Stimulated activated effector memory CD8-positive, alpha-beta T cell treated with anti-CD3 and anti-CD28 coated beads, Interleukin-12 subunit alpha, Interleukin-12 subunit beta, amount 100 ng/mL, for 72 hours (primary cell): ENCODE results near the gene NEDD4L.
A peak's percentile ranks its signal among the peaks of the same experiment; 100 is the strongest.

Source experiments
- ATAC-seq: fragments of 150-1000 bp; cut with Tn5 transposase; 2 replicates; pipeline ENCODE4 v1.10.0; 2021
- DNase-seq, 2 donors: peaks; one replicate each; pipeline ENCODE4 v3.0.0; 2021 to 2022; ENCODE audit warnings: low spot score in 2 of 2
- H3K27ac Mint-ChIP-seq: one replicate; pipeline ENCODE4 v1.8.0; 2022; ENCODE audit warnings: mild to moderate bottlenecking, mixed read lengths
- H3K36me3 Mint-ChIP-seq: one replicate; pipeline ENCODE4 v1.8.0; 2022; ENCODE audit warnings: mild to moderate bottlenecking, mixed read lengths
- H3K4me1 Mint-ChIP-seq: one replicate; pipeline ENCODE4 v1.8.0; 2022; ENCODE audit warnings: mixed read lengths
- H3K4me3 Mint-ChIP-seq: one replicate; pipeline ENCODE4 v1.8.0; 2022; ENCODE audit warnings: mild to moderate bottlenecking, mixed read lengths
- H3K9me3 Mint-ChIP-seq: one replicate; pipeline ENCODE4 v1.8.0; 2022; ENCODE audit warnings: mixed read lengths

The NEDD4L gene

DNA sequence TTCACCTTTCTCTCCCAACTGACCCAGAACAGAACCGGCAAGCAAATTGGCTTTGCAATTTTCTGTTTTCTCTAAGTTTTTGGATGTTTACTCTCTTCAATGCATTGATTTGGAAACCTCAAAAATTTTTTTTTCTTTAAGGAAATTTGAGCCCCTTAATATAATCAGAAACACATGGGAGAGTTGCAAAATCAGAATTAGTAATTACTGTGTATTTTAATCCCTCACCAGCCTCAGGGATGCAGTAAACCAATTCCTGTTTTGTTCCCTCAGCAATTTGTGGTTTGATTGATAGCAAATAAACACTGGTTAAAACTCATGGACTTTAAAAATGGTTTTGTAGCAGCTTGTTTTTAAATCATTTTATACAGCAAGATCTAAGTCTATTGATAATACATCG is 281.5 kb downstream of the NEDD4L start:
- Mint-ChIP-seq H3K4me1 (no peaks in the 10 kb centered on the region), H3K9me3 (no peaks in the 10 kb centered on the region), H3K27ac (no peak overlapping the region), H3K4me3 (no peak overlapping the region), H3K36me3 (no peaks in the 10 kb centered on the region)
- ATAC-seq (no peak), DNase-seq (no peak)

- no peak for ATAC-seq
- Mint-ChIP-seq H3K4me3 (no peak overlapping the region), H3K4me1 (no peaks in the 10 kb centered on the region)
These were observed 290.0 kb downstream of the NEDD4L start for GRCh38 chr18:58334061-58334460.

DNA sequence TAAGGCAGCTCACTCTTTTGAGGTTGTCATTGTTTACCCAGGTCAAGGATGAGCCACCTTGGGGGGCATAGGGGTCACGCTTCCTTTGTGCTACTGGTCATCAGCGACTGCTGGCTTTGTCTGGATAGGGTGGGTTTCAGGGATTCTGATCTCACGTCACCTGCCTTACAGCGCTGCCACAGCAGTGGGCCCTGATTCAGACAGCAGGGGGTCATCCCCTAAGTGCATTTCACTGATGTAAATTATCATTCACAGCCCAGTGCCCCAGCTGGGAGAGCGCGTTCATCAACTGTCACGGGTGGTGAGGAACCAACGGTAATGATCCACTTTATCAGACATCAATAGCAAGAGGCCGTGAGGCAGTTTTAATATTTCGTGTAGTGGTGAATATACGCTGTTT is 291.2 kb downstream of the NEDD4L start:
- DNase-seq (no peak), ATAC-seq (no peak)
- H3K36me3 Mint-ChIP-seq = no peaks in the 10 kb centered on the region
- no peak overlapping the region for H3K4me3 Mint-ChIP-seq
- H3K4me1 Mint-ChIP-seq = no peaks in the 10 kb centered on the region
- no peaks in the 10 kb centered on the region for H3K9me3 Mint-ChIP-seq
- no peak overlapping the region for H3K27ac Mint-ChIP-seq

More at GRCh38 chr18:58334061-58334460, 290.0 kb downstream of the NEDD4L start:
- DNase-seq = no peak
- H3K9me3 Mint-ChIP-seq = no peaks in the 10 kb centered on the region
- H3K27ac Mint-ChIP-seq = no peak overlapping the region
- no peaks in the 10 kb centered on the region for H3K36me3 Mint-ChIP-seq

- no peaks in the 10 kb centered on the region for H3K4me1 Mint-ChIP-seq
These were observed 291.8 kb downstream of the NEDD4L start for GRCh38 chr18:58335821-58336220.

DNA sequence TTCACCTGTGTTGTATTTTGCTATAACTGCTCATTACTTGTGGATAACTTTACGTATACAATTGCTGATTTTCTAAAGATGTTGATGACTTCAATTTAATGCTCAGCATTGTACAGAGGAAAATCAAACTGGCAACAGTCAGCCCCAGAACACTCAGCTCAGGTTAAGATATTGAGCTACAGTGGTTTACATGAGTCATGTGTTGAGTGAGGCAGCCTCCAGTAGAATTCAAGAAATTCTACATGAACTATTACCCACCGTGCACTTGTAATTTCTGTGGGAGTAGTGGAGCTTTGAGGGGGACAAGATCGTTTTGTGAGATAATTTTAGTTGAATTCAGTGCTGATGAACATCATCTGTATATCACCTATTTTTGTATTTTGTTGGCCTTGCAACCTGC is 292.6 kb downstream of the NEDD4L start:
- H3K9me3 Mint-ChIP-seq = no peaks in the 10 kb centered on the region
- H3K4me1 Mint-ChIP-seq = no peaks in the 10 kb centered on the region
- DNase-seq (no peak), ATAC-seq (peak; percentile 73)
- H3K27ac Mint-ChIP-seq = no peak overlapping the region
- H3K4me3 Mint-ChIP-seq = no peak overlapping the region
- no peaks in the 10 kb centered on the region for H3K36me3 Mint-ChIP-seq

More at GRCh38 chr18:58335821-58336220, 291.8 kb downstream of the NEDD4L start:
- Mint-ChIP-seq H3K27ac (no peak overlapping the region), H3K9me3 (no peaks in the 10 kb centered on the region), H3K36me3 (no peaks in the 10 kb centered on the region), H3K4me3 (no peak overlapping the region)
- ATAC-seq (no peak), DNase-seq (no peak)

- H3K4me1 Mint-ChIP-seq = no peaks in the 10 kb centered on the region
- DNase-seq (no peak), ATAC-seq (no peak)
- no peaks in the 10 kb centered on the region for H3K36me3 Mint-ChIP-seq
- H3K9me3 Mint-ChIP-seq = no peaks in the 10 kb centered on the region
- H3K27ac Mint-ChIP-seq = no peak overlapping the region
- H3K4me3 Mint-ChIP-seq = no peak overlapping the region
These were observed 293.3 kb downstream of the NEDD4L start for GRCh38 chr18:58337285-58337684.

GRCh38 chr18:58337686-58338085 is 293.7 kb downstream of the NEDD4L start:
- H3K4me3 Mint-ChIP-seq = no peak overlapping the region
- H3K27ac Mint-ChIP-seq = no peak overlapping the region
- H3K4me1 Mint-ChIP-seq = no peaks in the 10 kb centered on the region
- no peaks in the 10 kb centered on the region for H3K9me3 Mint-ChIP-seq
- DNase-seq (no peak), ATAC-seq (no peak)
- H3K36me3 Mint-ChIP-seq = no peaks in the 10 kb centered on the region

- ATAC-seq (no peak), DNase-seq (no peak)
- H3K27ac Mint-ChIP-seq = no peak overlapping the region
- no peaks in the 10 kb centered on the region for H3K9me3 Mint-ChIP-seq
- H3K36me3 Mint-ChIP-seq = no peaks in the 10 kb centered on the region
- no peaks in the 10 kb centered on the region for H3K4me1 Mint-ChIP-seq
- H3K4me3 Mint-ChIP-seq = no peak overlapping the region
These were observed 294.1 kb downstream of the NEDD4L start for GRCh38 chr18:58338141-58338540.

DNA sequence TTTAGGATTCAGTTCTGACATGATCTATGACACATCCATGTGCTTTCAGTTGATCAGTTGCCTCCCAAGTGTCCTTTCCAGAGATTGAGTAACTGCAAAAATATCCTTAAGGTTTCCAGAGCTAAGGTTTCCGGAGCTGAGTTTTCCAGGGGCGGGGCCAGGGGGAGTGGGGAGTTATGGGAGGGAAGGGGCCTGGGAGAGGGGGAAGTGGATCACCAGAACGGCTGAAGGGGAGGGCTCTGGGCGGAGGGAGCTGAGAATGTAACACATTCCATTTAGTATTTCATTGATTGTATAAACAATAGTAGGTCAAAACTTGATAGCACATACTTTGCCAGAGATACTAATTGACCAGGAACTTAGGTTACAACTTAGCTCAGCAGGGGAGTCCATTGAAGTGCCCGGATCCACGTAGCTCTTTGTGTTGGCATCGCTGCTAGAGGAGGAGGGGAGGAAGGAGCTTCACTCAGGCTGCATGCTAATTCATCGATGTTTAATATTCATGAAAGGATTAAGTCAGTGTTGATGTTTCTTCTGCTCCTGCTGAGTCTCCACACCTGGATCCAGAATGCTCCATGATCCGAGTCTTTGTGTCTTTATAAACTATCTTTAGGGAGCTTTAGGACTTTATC is 295.1 kb downstream of the NEDD4L start:
- Mint-ChIP-seq H3K9me3 (no peaks in the 10 kb centered on the region), H3K4me1 (no peaks in the 10 kb centered on the region), H3K4me3 (no peak overlapping the region), H3K27ac (no peak overlapping the region), H3K36me3 (no peaks in the 10 kb centered on the region)
- ATAC-seq = no peak
- no peak for DNase-seq

DNA sequence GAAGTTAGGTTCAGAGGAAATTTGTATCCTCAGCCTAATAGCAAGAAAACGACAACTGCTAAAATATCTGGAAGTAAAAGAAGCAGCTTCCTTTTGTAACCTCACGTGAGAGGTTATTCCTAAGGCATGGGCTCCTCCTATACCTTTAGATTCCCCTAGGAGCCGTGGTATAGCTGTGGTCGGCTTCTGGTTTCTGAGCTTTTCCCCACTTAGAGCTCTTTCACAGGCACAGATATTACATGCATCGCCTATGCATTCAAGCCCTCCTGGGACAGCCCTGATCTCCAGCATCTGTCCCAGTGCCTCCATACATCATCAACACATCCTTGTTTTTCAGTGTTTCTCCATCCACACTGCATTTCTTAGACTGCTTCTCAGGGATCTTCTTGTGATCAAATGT is 295.9 kb downstream of the NEDD4L start:
- no peak for DNase-seq
- no peak for ATAC-seq
- no peaks in the 10 kb centered on the region for H3K9me3 Mint-ChIP-seq
- H3K27ac Mint-ChIP-seq = no peak overlapping the region
- no peaks in the 10 kb centered on the region for H3K4me1 Mint-ChIP-seq
- H3K36me3 Mint-ChIP-seq = no peaks in the 10 kb centered on the region
- no peak overlapping the region for H3K4me3 Mint-ChIP-seq

DNA sequence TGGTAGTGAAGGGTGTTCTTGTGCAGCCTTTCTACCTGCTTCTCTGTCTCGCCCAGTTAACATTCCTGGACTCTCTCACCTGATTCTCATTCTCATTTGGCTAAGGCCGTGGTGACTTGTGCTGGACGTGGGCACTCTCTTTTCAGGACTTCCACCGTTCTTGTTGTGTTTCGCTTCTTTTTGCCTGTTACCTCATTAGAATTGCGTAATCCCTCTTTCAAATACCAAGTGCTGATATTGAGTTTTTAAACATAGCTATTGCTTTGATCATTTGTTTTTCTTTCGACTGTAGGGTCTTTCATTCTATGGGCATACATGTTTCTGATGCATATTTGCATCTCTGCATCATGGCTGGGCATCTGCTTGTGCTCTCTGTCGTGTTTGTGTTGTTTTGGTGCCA is 297.9 kb downstream of the NEDD4L start:
- no peak overlapping the region for H3K27ac Mint-ChIP-seq
- H3K9me3 Mint-ChIP-seq = no peaks in the 10 kb centered on the region
- no peak for ATAC-seq
- no peak overlapping the region for H3K4me3 Mint-ChIP-seq
- DNase-seq = no peak
- no peaks in the 10 kb centered on the region for H3K36me3 Mint-ChIP-seq
- H3K4me1 Mint-ChIP-seq = no peaks in the 10 kb centered on the region

- no peak overlapping the region for H3K27ac Mint-ChIP-seq
- no peaks in the 10 kb centered on the region for H3K4me1 Mint-ChIP-seq
- no peak for DNase-seq
- no peaks in the 10 kb centered on the region for H3K9me3 Mint-ChIP-seq
- H3K36me3 Mint-ChIP-seq = no peaks in the 10 kb centered on the region
- H3K4me3 Mint-ChIP-seq = no peak overlapping the region
- no peak for ATAC-seq
These were observed 300.1 kb downstream of the NEDD4L start for GRCh38 chr18:58344080-58344670.

DNA sequence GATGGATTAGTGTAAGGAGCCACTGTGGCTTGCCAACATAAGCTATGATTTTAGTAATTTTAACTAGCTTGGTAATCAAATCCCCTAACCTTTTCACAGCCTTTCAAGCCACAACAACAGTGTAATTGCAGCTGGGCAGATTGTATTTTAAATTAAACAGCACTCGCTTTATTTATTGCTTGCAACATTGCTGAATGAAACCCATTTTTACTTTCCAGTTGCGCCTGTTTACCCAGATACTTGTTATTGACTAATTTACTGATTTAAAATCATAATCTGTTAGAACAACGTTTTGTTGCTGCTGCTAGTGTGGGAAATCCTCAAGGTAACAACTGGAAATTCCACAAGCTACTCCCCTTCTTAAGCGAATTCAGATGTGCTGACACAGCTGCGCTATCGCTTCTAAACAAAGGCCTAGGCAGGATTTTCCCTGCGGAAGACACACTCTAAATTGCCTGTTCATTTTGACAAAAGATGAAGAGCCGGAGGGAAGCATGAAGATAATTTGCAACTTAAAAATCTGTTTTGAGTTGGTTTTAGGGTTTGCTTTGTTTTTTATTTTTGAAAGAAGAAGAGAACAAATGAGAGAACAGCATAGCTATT is 300.9 kb downstream of the NEDD4L start:
- ATAC-seq (no peak), DNase-seq (no peak)
- Mint-ChIP-seq H3K4me3 (no peak overlapping the region), H3K27ac (no peak overlapping the region), H3K4me1 (no peaks in the 10 kb centered on the region), H3K9me3 (no peaks in the 10 kb centered on the region), H3K36me3 (no peaks in the 10 kb centered on the region)

DNA sequence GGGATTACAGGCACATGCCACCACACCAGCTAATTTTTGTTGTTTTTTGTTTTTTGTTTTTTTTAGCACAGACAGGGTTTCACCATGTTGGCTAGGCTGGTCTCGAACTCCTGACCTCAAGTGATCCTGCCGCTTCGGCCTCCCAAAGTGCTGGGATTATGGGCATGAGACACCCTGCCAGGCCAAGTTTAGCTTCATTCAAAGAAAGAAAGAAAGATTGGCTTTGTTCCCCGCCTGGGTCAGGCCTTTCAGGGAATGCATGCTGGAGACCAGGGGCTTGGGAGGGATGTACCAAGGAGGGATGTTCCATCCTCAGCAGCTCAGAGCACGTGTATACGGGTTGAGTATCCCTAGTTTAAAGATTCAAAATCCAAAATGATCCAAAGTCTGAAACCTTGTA is 301.8 kb downstream of the NEDD4L start:
- no peaks in the 10 kb centered on the region for H3K9me3 Mint-ChIP-seq
- no peak overlapping the region for H3K27ac Mint-ChIP-seq
- H3K4me1 Mint-ChIP-seq = no peaks in the 10 kb centered on the region
- H3K36me3 Mint-ChIP-seq = no peaks in the 10 kb centered on the region
- no peak overlapping the region for H3K4me3 Mint-ChIP-seq
- DNase-seq (no peak), ATAC-seq (no peak)

DNA sequence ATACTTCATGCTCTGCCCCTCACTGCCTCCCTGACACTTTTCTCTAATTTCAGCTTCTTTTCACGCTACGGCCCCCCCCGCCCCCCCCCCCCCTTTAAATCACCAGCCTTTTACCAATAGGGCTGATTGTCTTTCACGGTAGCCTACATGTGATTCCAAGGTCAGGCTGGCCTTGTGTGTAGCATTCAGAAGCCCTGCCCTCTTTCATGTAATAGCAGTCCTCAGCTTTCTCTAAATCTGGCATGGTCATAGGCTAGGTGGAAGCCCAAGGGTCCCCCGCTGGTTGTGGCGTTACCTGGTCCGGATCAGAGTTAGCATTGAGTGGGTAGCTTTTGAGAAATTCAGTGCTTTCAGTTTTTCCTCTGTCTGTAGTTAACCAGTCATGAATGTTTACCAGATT is 303.1 kb downstream of the NEDD4L start:
- H3K4me3 Mint-ChIP-seq = no peak overlapping the region
- H3K27ac Mint-ChIP-seq = no peak overlapping the region
- H3K36me3 Mint-ChIP-seq = no peaks in the 10 kb centered on the region
- H3K9me3 Mint-ChIP-seq = no peaks in the 10 kb centered on the region
- H3K4me1 Mint-ChIP-seq = no peaks in the 10 kb centered on the region
- ATAC-seq (no peak), DNase-seq (no peak)

- H3K36me3 Mint-ChIP-seq = no peaks in the 10 kb centered on the region
- H3K4me1 Mint-ChIP-seq = no peaks in the 10 kb centered on the region
- no peak for DNase-seq
- no peak overlapping the region for H3K4me3 Mint-ChIP-seq
- no peak overlapping the region for H3K27ac Mint-ChIP-seq
- H3K9me3 Mint-ChIP-seq = no peaks in the 10 kb centered on the region
- ATAC-seq = no peak
These were observed 304.5 kb downstream of the NEDD4L start for GRCh38 chr18:58348517-58348916.
